Smooth muscle cell (in vitro differentiated cells): ENCODE data around the gene PRDM11. TPM values are rescaled to one million over a fixed set of nuclear protein-coding genes. Genes with fewer than 3 reads are reported as not detected.
A peak's percentile ranks its signal among the peaks of the same experiment; 100 is the strongest.

ENCODE experiments used
- DNase-seq: peaks from one replicate; lab custom pipeline; 2025; ENCODE audit not compliant: unreplicated experiment; lab: John Stamatoyannopoulos, UW
- H2AFZ ChIP-seq: fragments of 200-600 bp; sonication (generic); 2 replicates; pipeline ENCODE4 v1.6.0; 2016; ENCODE audit warnings: antibody characterized with exemption, low read depth, mild to moderate bottlenecking
- H3F3A ChIP-seq: fragments of 200-600 bp; sonication (generic); 2 replicates; pipeline ENCODE4 v1.6.0; 2017; ENCODE audit warnings: antibody characterized with exemption, low read depth
- H3K27ac ChIP-seq: fragments of 200-600 bp; sonication (generic); 2 replicates; pipeline ENCODE4 v1.5.1; 2016; ENCODE audit warnings: low read depth, mild to moderate bottlenecking
- H3K27me3 ChIP-seq: fragments of 200-600 bp; sonication (generic); 2 replicates; pipeline ENCODE4 v1.6.1; 2016; ENCODE audit warnings: low read depth, mild to moderate bottlenecking
- H3K36me3 ChIP-seq: fragments of 200-600 bp; sonication (generic); 2 replicates; pipeline ENCODE4 v1.5.1; 2016; ENCODE audit warnings: low read depth
- H3K4me1 ChIP-seq: fragments of 200-600 bp; sonication (generic); 2 replicates; pipeline ENCODE4 v1.5.1; 2016; ENCODE audit warnings: low read depth
- H3K4me2 ChIP-seq: fragments of 200-600 bp; sonication (generic); 2 replicates; pipeline ENCODE4 v1.6.0; 2016; ENCODE audit warnings: mild to moderate bottlenecking
- H3K4me3 ChIP-seq: fragments of 200-600 bp; sonication (generic); 2 replicates; pipeline ENCODE4 v1.5.1; 2016; ENCODE audit warnings: mild to moderate bottlenecking
- H3K79me2 ChIP-seq: fragments of 200-600 bp; sonication (generic); 2 replicates; pipeline ENCODE4 v1.6.0; 2016; ENCODE audit warnings: low read depth, mild to moderate bottlenecking
- H3K9ac ChIP-seq: fragments of 200-600 bp; sonication (generic); 2 replicates; pipeline ENCODE4 v1.6.0; 2016; ENCODE audit warnings: low read depth
- H3K9me3 ChIP-seq: fragments of 200-600 bp; sonication (generic); replicated peaks from 2 replicates; pipeline ENCODE4 v1.5.1; 2016; ENCODE audit warnings: low read depth
- H4K20me1 ChIP-seq: fragments of 200-600 bp; sonication (generic); 2 replicates; pipeline ENCODE4 v1.6.0; 2016; ENCODE audit warnings: low read depth
- WGBS: methylation state at CpG from one replicate; pipeline ENCODE4 v1.1.7; 2016; ENCODE audit warnings: low lambda C conversion rate; 5-methylcytosine and 5-hydroxymethylcytosine counted together
- polyA plus RNA-seq: library from polyadenylated mRNA; unstranded; fragments of >200 nt; fragmentation: Nextera tagmentation; extraction: Ambion mirVana; gene quantifications from 2 replicates; pipeline ENCODE4 v1.2.1, GENCODE V29; 2016
- total RNA-seq: library from RNA; depleted of rRNA; stranded (reverse); fragments of >200 nt; gene quantifications from 2 replicates; pipeline ENCODE4 v1.2.3, GENCODE V29; 2014
- TF ChIP-seq, protein P1 (sequence below): fragments of 200-600 bp; sonication (generic); IDR thresholded peaks from 2 replicates; pipeline ENCODE4 v1.5.1; 2017; ENCODE audit warnings: borderline replicate concordance, mild to moderate bottlenecking, antibody characterized with exemption; ENCODE audit not compliant: insufficient read depth, poor library complexity, severe bottlenecking

PRDM11 gene
- total RNA-seq = 5.8 and 8.0 TPM in 2 replicates
- 5.2 and 6.6 TPM in 2 replicates for polyA plus RNA-seq

- DNase-seq = peak; percentile 74
- peaks cover 16% of the 10 kb centered on the region for H3K4me1 ChIP-seq
- H3K4me3 ChIP-seq = peak within 1 kb of the TSS; percentile 86
- TF ChIP-seq, protein P1, sequence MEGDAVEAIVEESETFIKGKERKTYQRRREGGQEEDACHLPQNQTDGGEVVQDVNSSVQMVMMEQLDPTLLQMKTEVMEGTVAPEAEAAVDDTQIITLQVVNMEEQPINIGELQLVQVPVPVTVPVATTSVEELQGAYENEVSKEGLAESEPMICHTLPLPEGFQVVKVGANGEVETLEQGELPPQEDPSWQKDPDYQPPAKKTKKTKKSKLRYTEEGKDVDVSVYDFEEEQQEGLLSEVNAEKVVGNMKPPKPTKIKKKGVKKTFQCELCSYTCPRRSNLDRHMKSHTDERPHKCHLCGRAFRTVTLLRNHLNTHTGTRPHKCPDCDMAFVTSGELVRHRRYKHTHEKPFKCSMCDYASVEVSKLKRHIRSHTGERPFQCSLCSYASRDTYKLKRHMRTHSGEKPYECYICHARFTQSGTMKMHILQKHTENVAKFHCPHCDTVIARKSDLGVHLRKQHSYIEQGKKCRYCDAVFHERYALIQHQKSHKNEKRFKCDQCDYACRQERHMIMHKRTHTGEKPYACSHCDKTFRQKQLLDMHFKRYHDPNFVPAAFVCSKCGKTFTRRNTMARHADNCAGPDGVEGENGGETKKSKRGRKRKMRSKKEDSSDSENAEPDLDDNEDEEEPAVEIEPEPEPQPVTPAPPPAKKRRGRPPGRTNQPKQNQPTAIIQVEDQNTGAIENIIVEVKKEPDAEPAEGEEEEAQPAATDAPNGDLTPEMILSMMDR = no peak
- H3K27ac ChIP-seq = peak within 1 kb of the TSS; percentile 99
- under 1% methylated on average over 73 of the region's 93 CpGs for WGBS
- H3K9me3 ChIP-seq = no peaks in the 10 kb centered on the region
- peaks cover 7% of the 10 kb centered on the region for H3F3A ChIP-seq
- H3K79me2 ChIP-seq = peaks cover 32% of the 10 kb centered on the region
- peak within 1 kb of the TSS; percentile 96 for H2AFZ ChIP-seq
- no peaks in the 10 kb centered on the region for H4K20me1 ChIP-seq
- H3K27me3 ChIP-seq = peaks cover 31% of the 10 kb centered on the region
- H3K9ac ChIP-seq = peak within 1 kb of the TSS; percentile 96
- H3K4me2 ChIP-seq = peak within 1 kb of the TSS; percentile 99
- H3K36me3 ChIP-seq = no peaks in the 10 kb centered on the region
These were observed at the start of gene PRDM11 for GRCh38 chr11:45146072-45147016. TSS of gene PRDM11 (plus strand) at chr11:45146639. CDS start at chr11:45181767, 35,128 bp downstream.

DNA sequence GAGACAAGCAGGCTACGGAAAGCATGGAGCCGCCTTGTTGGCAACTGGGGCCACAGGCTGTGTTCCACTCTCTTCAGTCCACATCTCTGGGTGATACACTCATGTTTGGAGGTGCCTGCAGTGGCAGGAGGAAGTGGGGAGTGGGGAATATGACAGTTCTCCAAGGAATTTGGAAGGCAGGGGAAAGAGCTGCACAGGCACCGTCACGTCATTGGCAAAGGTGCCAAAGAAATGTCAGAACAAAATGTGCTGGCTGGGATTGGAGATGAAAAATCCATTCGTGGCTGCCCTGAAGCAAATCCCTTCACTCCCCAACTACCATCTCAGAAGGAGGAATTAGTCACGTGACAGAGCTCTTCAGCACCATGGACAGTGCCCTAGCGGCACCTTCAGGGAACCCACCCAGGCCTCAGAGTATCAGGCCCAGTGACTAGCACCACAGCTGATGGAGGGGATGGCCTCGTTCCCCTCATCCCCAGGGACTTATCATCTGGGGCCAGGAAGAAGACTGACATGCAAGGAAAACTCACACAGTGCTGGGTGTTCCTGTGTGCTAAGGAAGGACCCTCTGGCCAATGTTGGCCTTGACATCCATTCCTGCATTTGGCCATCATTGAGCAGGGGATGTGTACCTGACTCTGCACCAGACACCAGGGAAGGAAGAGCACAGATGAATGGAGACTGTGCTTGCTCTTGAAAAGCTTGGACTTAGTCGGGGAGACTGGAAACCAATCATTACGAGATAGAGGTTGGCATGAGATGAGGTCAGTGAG is 48.5 kb upstream of the PRDM11 start:
- Histone ChIP-seq H3K4me3 (no peak overlapping the region), H3K79me2 (no peaks in the 10 kb centered on the region), H3K9me3 (no peaks in the 10 kb centered on the region), H3K9ac (no peak overlapping the region), H3K4me2 (no peak overlapping the region), H3K27ac (no peak overlapping the region), H3K27me3 (peaks cover 34% of the 10 kb centered on the region), H2AFZ (no peak overlapping the region), H3K4me1 (peaks cover 1% of the 10 kb centered on the region), H3K36me3 (no peaks in the 10 kb centered on the region), H3F3A (no peaks in the 10 kb centered on the region), H4K20me1 (no peaks in the 10 kb centered on the region)
- 43% methylated on average over 10 of the region's 10 CpGs for WGBS
- DNase-seq = peak; percentile 35
- TF ChIP-seq, protein P1 = no peak

DNA sequence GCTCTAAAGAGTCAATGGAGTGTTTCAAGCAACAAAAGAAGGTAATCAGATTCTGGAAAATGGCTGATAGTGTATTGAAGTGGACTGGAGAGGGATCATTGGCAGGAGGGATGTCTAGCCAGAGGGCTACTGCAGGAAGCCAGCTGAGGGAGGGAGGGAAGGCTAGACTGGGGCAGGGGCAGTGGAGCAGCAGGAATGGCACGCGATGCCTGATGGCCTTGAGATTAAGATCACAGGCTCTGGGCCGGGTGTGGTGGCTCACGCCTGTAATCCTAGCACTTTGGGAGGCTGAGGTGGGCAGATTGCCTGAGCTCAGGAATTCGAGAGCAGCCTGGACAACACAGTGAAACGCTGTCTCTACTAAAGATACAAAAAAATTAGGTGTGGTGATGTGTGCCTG is 47.5 kb upstream of the PRDM11 start:
- DNase-seq = no peak
- 86% methylated on average over 6 of the region's 6 CpGs for WGBS

More for the DNA sequence above, 47.5 kb upstream of the PRDM11 start:
- no peaks in the 10 kb centered on the region for H3K36me3 ChIP-seq
- peaks cover 34% of the 10 kb centered on the region for H3K27me3 ChIP-seq
- no peaks in the 10 kb centered on the region for H4K20me1 ChIP-seq
- H3K27ac ChIP-seq = no peak overlapping the region
- no peak overlapping the region for H2AFZ ChIP-seq
- no peaks in the 10 kb centered on the region for H3F3A ChIP-seq
- no peaks in the 10 kb centered on the region for H3K4me1 ChIP-seq
- H3K4me3 ChIP-seq = no peak overlapping the region
- H3K4me2 ChIP-seq = no peak overlapping the region
- no peaks in the 10 kb centered on the region for H3K9me3 ChIP-seq
- no peak overlapping the region for H3K9ac ChIP-seq
- H3K79me2 ChIP-seq = no peaks in the 10 kb centered on the region
- TF ChIP-seq, protein P1 = no peak
